SJSA1 (cell line): ENCODE results near the gene NLGN3. TPM values are rescaled to one million over a fixed set of nuclear protein-coding genes. Genes with fewer than 3 reads are reported as not detected.

Source experiments
- DNase-seq, 2 experiments: peaks; one replicate each; pipeline ENCODE4 v3.0.0-alpha.2; 2015 to 2020; ENCODE audit warnings: low spot score in 2 of 2, low read depth in 1 of 2
- H3K27ac ChIP-seq: fragments of 250-450 bp; sonication (Bioruptor Pico); 2 replicates; pipeline ENCODE4 v1.5.1; 2020; ENCODE audit warnings: mild to moderate bottlenecking, moderate library complexity
- H3K27me3 ChIP-seq: fragments of 250-450 bp; sonication (Bioruptor Pico); replicated peaks from 2 replicates; pipeline ENCODE4 v1.5.1; 2020; ENCODE audit warnings: mild to moderate bottlenecking, moderate library complexity
- H3K36me3 ChIP-seq: fragments of 250-450 bp; sonication (Bioruptor Pico); 2 replicates; pipeline ENCODE4 v1.5.1; 2020; ENCODE audit warnings: mild to moderate bottlenecking
- H3K4me1 ChIP-seq: fragments of 250-450 bp; sonication (Bioruptor Pico); replicated peaks from 2 replicates; pipeline ENCODE4 v1.6.1; 2021; ENCODE audit warnings: mild to moderate bottlenecking
- H3K4me3 ChIP-seq: fragments of 250-450 bp; sonication (Bioruptor Pico); 2 replicates; pipeline ENCODE4 v1.5.1; 2020; ENCODE audit warnings: mild to moderate bottlenecking
- H3K9me3 ChIP-seq: fragments of 250-450 bp; sonication (Bioruptor Pico); replicated peaks from 2 replicates; pipeline ENCODE4 v1.5.1; 2020; ENCODE audit warnings: mild to moderate bottlenecking
- total RNA-seq: library from RNA; depleted of rRNA; stranded (reverse); fragments of >200 nt; shearing (Covaris generic); gene quantifications from 2 replicates; pipeline ENCODE4 v1.2.3, GENCODE V29; 2014

NLGN3 gene
- total RNA-seq, 1 experiment from 2014 or later = not detected

- Histone ChIP-seq H3K27me3 (no peaks in the 10 kb centered on the region), H3K4me3 (no peak overlapping the region), H3K9me3 (no peaks in the 10 kb centered on the region), H3K27ac (no peak overlapping the region), H3K4me1 (no peaks in the 10 kb centered on the region), H3K36me3 (no peaks in the 10 kb centered on the region)
- DNase-seq = no peak
Observed at GRCh38 chrX:71107245-71107644, 37.4 kb upstream of the NLGN3 start.

GRCh38 chrX:71107762-71108360 lies 36.8 kb upstream of the NLGN3 start:
- no peak overlapping the region for H3K27ac ChIP-seq
- no peaks in the 10 kb centered on the region for H3K9me3 ChIP-seq
- no peaks in the 10 kb centered on the region for H3K27me3 ChIP-seq
- no peak overlapping the region for H3K4me3 ChIP-seq
- no peaks in the 10 kb centered on the region for H3K4me1 ChIP-seq
- H3K36me3 ChIP-seq = no peaks in the 10 kb centered on the region
- DNase-seq = no peak

GRCh38 chrX:71109051-71109450 lies 35.6 kb upstream of the NLGN3 start:
- no peak for DNase-seq

DNA sequence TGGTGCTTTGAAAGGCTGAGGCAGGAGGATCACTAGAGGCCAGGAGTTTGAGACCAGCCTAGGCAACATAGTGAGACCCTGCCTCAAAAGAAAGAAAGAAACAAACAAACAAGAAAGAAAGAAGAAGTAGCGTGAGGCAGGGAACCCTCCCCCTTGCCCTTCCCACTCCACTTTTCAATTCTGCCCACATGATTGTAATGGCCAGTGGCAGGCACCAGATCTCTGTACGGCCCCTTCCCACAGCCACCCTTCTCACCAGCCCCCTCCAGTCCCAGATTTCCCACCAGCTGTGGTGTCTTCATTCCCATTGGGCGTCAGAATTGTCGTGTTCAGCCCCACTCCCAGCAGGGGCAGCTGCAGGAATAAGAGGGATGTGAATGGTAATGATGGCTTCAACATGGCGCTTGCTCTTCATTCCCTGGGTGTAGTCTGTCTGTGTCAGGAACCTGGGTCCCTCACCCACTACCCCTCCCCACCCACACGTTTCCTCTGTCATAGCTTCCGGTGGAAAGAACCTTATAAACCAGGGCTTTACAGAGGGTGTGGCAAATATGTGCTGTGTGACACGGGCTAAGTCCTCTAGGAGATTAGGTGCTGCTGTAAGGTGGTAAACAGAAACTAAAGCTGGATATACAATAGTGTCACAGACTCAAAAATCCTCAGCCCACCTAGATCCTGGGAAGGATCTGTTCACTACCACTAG lies 33.3 kb upstream of the NLGN3 start, which contains the start of gene IL2RG:
TSS of gene IL2RG (minus strand) at position 437 of the 703 bp plus-strand sequence. CDS start at position 399, 38 bp downstream.
- no peaks in the 10 kb centered on the region for H3K36me3 ChIP-seq
- H3K27ac ChIP-seq = no peak within 1 kb of the TSS
- DNase-seq = no peak
- no peaks in the 10 kb centered on the region for H3K4me1 ChIP-seq
- H3K9me3 ChIP-seq = no peaks in the 10 kb centered on the region
- H3K27me3 ChIP-seq = no peaks in the 10 kb centered on the region
- no peak within 1 kb of the TSS for H3K4me3 ChIP-seq

More at GRCh38 chrX:71109051-71109450, 35.6 kb upstream of the NLGN3 start:
- no peak overlapping the region for H3K27ac ChIP-seq
- H3K4me1 ChIP-seq = no peaks in the 10 kb centered on the region
- H3K36me3 ChIP-seq = no peaks in the 10 kb centered on the region
- H3K9me3 ChIP-seq = no peaks in the 10 kb centered on the region
- no peaks in the 10 kb centered on the region for H3K27me3 ChIP-seq
- no peak overlapping the region for H3K4me3 ChIP-seq

- no peak overlapping the region for H3K4me3 ChIP-seq
- H3K9me3 ChIP-seq = no peaks in the 10 kb centered on the region
- H3K27me3 ChIP-seq = no peaks in the 10 kb centered on the region
- no peaks in the 10 kb centered on the region for H3K4me1 ChIP-seq
- no peak overlapping the region for H3K27ac ChIP-seq
- no peak for DNase-seq
- no peaks in the 10 kb centered on the region for H3K36me3 ChIP-seq
Observed at GRCh38 chrX:71111921-71112431, 32.7 kb upstream of the NLGN3 start.

GRCh38 chrX:71117358-71117757 lies 27.3 kb upstream of the NLGN3 start:
- Histone ChIP-seq H3K4me3 (no peak overlapping the region), H3K27me3 (no peaks in the 10 kb centered on the region), H3K9me3 (no peaks in the 10 kb centered on the region), H3K4me1 (no peaks in the 10 kb centered on the region), H3K36me3 (no peaks in the 10 kb centered on the region), H3K27ac (no peak overlapping the region)
- DNase-seq = no peak

DNA sequence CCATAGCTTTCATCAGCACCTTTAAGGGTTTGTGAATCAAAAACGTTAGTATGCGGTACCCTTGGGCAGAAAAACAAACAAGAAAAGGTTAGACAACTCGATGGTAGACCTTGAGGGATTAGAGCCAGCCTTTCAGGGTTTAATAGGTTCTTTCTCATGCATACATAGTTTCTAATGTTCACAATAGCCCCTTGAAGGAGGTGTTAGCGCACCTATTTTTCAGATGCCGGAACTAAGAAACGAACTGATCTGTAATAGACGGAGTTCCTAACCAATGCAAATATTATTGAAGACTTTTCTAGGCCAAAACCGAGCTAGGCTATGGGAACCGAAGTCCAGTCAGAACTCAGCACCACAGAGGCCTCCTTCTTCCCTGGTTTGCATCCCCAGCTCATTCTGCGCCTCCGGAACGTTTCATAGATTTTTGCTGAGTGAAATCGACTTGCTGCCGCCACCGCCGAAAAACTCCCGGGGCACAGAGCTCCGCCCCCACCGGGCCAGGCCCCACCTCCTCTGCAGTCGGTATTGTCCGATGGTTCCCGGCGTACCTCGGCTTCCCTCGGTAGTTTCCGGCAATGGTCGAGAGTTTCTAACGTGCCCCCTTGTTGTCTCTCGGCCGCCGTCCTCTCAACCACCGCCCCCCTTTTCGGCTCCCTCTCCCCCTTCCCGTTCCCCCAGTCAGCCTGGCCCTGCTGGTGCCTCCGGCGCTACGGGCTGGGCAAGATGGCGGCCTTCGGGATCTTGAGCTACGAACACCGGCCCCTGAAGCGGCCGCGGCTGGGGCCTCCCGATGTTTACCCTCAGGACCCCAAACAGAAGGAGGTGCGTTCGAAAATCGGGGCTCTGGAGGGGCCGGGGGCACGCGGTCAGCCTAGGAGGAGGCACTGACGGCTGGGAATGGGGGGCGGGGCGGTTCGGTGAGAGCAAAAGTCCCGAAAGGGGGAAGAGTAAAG lies 26.3 kb upstream of the NLGN3 start, which contains the start of gene MED12:
TSS of gene MED12 (plus strand) at position 565 of the 953 bp plus-strand sequence. CDS start at position 724, 159 bp downstream.
- Histone ChIP-seq H3K9me3 (no peaks in the 10 kb centered on the region), H3K4me1 (no peaks in the 10 kb centered on the region), H3K27me3 (no peaks in the 10 kb centered on the region), H3K27ac (no peak within 1 kb of the TSS), H3K4me3 (no peak within 1 kb of the TSS), H3K36me3 (no peaks in the 10 kb centered on the region)
- no peak for DNase-seq

DNA sequence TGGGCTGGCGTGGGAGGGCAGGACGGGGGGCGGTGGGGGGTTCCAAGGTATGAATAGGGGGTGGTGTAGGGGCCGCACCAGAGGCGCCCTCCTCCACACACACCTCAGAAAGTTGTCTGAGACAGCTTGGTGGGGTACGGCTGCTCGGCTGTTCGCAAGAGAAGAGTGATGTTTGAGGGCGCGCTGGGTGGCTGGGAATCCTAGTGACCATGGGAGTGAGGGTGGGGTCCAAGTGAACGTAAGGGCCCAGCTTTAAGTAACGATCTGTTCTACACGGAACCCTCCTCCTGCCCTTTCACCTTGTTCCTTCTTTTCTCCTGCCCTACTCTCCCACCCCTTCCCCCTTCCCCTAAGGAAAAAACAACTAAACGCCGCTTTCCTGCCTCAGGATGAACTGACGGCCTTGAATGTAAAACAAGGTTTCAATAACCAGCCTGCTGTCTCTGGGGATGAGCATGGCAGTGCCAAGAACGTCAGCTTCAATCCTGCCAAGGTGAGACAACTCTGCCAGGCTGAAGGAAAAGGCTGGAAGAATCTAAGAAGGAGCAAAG lies 25.6 kb upstream of the NLGN3 start:
- H3K4me3 ChIP-seq = no peak overlapping the region
- no peaks in the 10 kb centered on the region for H3K9me3 ChIP-seq
- H3K36me3 ChIP-seq = no peaks in the 10 kb centered on the region
- H3K27me3 ChIP-seq = no peaks in the 10 kb centered on the region
- no peak overlapping the region for H3K27ac ChIP-seq
- H3K4me1 ChIP-seq = no peaks in the 10 kb centered on the region
- DNase-seq = no peak

DNA sequence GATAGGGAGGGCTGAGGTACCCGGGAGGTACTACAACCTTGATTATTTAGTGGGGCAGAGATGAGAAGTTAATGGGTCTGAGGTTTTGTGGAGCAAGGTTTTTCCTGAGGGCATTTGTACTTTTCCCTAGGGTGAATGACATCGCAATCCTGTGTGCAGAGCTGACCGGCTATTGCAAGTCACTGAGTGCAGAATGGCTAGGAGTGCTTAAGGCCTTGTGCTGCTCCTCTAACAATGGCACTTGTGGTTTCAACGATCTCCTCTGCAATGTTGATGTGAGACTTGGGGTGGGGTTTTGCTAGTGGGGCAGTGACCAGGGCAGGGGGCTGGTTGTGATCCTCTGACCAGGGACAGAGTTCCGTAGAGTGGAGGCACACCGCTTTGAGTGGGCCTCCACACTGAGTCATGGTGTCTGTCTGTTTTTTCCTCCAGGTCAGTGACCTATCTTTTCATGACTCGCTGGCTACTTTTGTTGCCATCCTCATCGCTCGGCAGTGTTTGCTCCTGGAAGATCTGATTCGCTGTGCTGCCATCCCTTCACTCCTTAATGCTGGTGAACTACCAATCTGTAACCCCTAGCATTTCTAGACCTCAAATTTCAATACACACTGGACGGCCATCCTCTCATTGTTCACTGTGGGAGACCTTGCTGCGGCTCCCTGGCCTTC lies 16.3 kb upstream of the NLGN3 start:
- Histone ChIP-seq H3K9me3 (no peaks in the 10 kb centered on the region), H3K27me3 (no peaks in the 10 kb centered on the region), H3K4me1 (no peaks in the 10 kb centered on the region), H3K36me3 (no peaks in the 10 kb centered on the region), H3K27ac (no peak overlapping the region), H3K4me3 (no peak overlapping the region)
- no peak for DNase-seq

GRCh38 chrX:71128915-71129765 lies 15.5 kb upstream of the NLGN3 start:
- Histone ChIP-seq H3K4me3 (no peak overlapping the region), H3K9me3 (no peaks in the 10 kb centered on the region), H3K27ac (no peak overlapping the region), H3K4me1 (no peaks in the 10 kb centered on the region), H3K36me3 (no peaks in the 10 kb centered on the region), H3K27me3 (no peaks in the 10 kb centered on the region)
- DNase-seq = no peak

DNA sequence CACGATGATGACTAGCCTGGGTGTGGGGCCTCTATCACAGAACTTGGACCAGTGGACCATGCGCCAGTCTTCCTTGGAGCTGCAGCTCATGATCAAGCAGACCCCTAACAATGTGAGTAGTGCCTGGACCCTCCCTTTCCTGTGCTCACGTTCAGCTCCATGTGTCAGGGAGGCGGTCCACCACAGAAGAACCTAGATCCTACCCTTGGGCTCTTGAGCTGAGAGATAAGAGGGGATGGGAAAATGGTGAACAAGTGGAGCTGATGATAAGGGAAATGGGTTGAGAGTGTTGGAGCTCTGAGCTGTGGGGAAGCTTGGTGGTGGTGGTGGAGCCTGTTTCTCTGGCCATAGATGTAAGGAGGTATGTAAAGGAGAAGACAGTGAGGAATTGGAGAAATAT lies 13.1 kb upstream of the NLGN3 start:
- Histone ChIP-seq H3K4me3 (no peak overlapping the region), H3K27ac (no peak overlapping the region), H3K27me3 (no peaks in the 10 kb centered on the region), H3K4me1 (no peaks in the 10 kb centered on the region), H3K9me3 (no peaks in the 10 kb centered on the region), H3K36me3 (no peaks in the 10 kb centered on the region)
- DNase-seq = no peak

DNA sequence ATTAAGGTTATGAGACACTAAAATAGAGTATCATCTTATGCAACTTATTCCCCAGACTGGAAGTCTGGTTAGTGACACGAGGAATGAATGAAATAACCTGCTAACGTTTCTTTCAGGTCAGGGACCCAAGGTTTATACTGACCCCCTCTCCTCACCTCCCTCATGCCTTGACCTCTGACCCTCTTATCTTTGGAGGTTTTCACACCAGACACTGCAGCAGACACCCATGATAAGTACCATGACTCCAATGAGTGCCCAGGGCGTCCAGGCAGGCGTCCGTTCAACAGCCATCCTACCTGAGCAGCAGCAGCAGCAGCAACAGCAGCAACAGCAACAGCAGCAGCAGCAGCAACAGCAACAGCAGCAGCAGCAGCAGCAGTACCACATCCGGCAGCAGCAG lies 4.2 kb upstream of the NLGN3 start:
- H3K4me3 ChIP-seq = no peak overlapping the region
- no peaks in the 10 kb centered on the region for H3K9me3 ChIP-seq
- no peaks in the 10 kb centered on the region for H3K4me1 ChIP-seq
- H3K27ac ChIP-seq = no peak overlapping the region
- no peak for DNase-seq
- no peaks in the 10 kb centered on the region for H3K36me3 ChIP-seq
- no peaks in the 10 kb centered on the region for H3K27me3 ChIP-seq
